NCI-H345 treated with DMSO at 0.1 percent for 48 hours (cell line): Measurements from ENCODE around the gene TBC1D10B.

ENCODE experiments used
- DNase-seq: peaks from one replicate; lab custom pipeline; 2025; ENCODE audit not compliant: unreplicated experiment; lab: John Stamatoyannopoulos, UW

The TBC1D10B gene

DNA sequence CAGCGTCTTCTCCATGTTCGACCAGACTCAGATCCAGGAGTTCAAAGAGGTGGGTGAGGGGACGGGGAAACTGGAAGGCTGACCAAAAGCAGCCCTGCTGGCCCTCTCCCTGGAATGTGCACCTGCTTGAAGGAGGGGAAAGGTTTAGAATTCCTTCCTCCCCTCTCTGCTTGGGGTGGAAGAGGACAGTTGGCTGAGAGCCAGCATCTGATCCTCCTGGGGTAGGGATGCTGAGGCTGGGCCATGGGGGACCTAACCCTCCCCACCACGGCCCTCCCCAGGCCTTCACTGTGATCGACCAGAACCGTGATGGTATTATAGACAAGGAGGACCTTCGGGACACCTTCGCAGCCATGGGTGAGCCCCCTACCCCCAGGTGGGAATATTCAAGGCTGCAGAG is 5.6 kb upstream of the TBC1D10B start:
- no peak for DNase-seq

DNA sequence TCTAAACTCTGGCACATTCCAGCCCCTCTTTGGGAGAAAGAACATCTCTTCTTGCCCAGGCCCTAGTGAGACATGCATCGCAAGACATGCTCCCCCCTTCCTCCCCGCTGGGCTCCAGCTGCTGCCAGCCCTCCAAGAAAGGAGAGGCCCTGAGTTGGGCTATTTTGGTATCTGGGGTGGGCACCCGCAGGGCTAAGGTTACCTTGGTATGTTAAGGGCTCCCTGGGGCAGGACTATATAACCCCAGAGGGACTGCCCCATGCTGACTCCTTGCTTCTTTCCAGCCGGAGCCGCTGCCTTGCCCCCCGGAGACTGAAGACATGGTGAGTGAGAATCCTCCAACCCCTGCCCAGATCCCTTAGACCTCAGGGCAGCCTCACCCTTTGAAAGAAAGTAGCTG is 4.2 kb upstream of the TBC1D10B start, which contains the start of gene MYL11:
MYL11 (plus strand) TSS at position 265 of the 400 bp plus-strand sequence; CDS start at position 321, 56 bp downstream.
- DNase-seq = no peak

DNA sequence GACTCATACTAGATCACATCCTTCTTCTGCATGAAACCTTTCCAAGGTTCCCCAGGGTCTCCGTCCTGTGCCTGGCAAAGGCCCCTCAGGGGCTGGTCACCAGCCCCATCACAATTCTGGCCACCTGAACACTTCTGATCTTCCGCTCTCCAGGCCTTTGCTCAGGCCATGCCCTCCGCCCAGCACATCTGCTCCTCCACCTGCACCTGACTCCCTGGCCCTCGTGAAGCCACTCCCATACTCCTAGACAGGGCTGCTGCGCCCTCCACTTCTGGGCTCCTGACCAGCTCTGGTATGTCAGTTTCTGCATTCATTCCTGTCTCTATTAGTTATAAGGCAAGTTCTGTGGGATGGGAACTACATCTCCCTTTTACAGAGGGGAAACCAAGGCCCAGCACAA is 2.4 kb upstream of the TBC1D10B start:
- no peak for DNase-seq

DNA sequence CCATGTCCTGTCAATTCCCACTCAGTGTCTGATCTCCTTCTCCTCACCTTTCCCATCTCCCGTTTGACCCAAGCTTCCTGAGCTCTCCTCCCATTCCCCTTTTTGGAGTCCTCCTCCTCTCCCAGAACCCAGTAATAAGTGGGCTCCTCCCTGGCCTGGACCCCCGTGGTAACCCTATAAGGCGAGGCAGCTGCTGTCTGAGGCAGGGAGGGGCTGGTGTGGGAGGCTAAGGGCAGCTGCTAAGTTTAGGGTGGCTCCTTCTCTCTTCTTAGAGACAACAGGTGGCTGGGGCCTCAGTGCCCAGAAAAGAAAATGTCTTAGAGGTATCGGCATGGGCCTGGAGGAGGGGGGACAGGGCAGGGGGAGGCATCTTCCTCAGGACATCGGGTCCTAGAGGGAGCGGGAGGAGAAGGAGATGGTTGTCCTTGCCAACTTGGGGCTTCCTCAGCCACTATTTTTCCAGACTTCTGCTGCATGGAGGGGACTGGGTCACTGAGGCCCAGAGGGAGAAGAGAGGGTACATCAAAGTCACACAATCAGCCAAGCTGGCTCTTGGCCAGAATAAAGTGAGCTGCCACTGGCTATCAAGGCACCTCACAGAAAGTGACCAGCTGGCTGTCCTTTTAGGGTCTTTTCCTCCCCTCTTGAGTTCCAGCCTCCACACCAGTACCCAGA is 1.9 kb upstream of the TBC1D10B start:
- DNase-seq = no peak

DNA sequence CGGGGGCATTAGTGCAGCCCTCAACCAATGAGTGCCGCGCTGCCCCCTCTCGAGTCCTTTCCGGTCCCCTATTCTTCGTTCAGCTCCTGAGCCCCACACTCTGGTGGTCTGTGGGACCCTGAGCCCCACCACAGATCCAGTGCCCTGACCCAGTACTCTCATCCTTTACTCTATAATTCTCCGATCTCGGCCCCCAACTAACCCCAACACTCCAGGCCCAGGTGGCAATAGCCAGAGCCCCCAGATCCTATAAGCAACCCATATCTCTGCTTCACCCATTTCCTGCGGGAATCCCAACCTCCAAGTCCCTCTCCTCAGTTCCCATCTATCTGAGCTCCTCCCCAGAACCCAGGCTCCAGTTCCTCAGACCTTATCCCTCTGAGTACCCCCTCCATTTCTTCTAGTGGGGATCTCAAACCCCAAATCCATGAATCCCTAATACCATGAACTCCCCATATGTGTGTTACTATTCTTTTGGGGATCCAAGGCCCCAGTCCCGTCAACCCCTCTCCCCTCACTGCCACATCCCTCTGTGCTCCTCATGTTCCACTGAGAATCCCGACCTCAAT is 1.0 kb upstream of the TBC1D10B start:
- DNase-seq = no peak

DNA sequence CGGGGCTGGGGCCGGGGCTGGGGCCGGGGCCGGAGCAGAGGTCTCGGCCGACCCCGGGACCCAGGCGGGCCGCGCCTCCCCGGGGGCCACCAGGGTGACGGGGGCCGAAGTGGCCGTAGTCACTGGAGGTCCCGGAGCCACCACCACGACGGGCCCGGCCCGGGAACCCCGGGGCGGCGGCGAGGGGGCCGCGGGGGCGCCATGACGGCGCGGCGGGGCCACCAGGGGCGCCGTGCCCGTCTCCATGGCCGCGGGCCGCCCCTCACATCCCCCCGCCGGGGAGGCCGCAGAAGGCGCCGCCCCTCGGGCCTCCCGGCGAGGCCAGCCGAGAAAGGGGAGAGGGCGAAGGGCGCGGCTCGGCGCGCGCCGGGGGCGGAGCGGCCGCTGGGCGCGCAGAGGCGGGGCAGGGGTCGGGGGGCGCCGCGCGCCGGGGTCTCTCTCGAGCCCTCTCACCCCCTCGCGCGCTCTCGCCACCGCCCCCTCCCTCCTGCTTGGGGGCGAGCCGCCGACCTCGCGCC is 297 bp downstream of the TBC1D10B start:
- DNase-seq = no peak

DNA sequence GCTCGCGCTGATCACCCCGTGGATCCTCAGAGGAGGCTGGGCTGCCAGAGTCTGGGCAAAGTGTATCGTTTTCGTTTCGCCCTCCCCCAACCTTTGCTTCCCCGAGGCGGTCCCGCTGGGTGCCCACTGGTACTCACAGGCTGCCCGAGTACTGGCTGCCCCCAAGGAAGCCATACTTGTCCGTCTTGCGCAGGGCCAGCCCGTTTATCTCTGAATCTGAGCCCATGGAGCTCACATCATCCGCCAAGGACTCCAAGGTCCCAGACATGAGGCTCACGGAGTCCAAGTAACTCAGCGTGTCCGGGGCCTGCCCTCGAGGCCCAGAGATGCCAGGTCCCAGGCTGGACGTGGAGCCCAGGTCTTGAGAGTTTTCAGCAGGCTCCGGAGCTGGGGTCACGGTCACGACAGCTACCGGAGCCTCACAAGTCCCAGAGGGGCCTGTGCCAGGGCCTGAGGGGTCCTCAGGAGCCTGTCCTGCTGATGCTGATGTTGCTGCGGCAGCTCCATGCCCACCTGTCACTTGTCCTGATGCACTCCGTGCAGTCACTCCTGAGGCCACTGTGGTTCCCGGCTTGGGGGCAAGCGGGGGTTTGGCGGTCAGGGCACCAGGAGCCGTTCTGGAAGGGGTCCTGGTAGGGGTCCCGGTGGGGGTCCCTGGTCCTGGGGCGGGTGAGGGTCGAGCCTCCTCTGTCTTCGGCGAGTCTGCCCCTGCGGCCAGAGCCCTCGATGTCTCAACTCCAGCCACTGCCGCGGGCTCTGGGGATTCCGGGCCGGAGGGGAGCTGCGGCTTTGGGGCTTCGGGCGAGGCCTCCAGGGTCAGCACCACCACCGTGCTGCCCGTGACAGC is 980 bp downstream of the TBC1D10B start:
- DNase-seq = no peak

DNA sequence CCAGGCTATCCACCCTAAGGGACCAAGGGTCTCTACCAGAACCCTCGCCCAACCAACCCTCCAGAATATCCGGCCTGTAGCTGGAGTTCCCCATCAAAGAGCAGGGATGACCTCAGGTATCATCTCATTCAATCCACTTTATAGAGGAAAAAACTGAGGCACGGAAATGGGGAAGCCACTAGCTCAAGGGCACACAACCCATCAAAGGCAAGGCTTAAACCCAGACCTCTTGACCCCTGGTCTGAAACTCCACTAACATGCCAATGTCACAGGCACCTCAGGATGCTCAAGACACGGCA is 1.6 kb downstream of the TBC1D10B start:
- no peak for DNase-seq

DNA sequence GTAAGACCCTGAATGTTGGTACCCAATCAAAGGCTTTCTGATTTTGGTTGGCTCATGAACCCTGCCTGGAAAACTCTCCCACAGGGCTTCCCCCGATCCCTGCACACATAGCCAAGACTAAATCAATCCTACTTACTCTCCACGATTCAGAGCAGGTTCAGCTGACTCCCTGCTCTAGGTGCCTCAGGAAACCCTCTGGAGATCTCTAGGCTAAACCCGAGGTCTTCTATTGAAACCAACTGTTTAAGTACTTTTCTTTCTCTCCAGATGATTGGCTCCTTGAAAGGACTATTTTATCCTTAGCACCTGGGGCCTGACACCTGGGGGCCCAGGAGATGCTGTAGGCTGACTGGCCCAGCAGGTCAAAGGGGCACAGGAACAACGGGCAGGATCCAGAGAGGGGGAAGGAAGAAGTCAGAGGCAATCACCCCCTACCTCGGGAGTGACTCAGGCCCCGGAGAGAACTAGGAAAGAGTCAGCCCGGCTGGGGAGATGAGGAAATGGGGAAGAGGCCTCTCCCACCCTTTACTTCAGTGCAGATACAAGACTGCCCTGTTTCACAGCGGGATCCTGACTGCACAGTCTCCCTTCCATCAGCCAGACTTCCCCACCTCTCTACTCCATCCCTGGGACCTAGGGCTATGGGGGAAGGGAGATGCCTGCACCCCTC is 2.0 kb downstream of the TBC1D10B start:
- DNase-seq = no peak

DNA sequence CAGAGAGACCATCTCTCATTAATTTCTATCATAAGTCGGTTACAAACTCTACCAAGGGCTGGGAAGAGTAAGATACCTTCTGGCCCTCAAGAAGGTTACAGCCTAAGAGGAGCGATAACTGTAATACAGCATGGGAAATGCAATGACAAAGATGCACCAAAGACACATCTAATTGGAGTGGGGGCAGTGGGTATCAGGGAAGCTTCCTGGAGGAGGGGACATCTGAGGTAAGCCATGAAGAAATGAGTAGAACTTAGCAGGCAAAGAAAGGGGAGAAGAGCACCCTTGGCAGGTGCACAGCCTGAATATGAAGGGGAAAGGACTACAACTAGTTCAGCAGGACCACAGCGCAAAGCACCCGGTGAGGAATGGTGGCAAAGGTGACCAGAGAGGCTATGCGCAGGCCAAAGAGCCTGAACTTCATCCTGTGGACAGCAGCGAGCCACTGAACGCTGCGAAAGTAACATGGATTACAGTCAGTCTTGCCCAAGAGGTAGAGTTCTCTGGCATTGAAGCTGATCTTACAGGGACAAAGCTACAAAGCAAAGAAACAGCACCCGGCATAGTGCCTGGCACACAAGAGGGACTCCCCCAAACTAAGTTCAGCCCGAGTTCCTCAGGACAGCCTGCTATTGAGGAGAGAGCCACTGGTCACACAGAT is 2.8 kb downstream of the TBC1D10B start:
- no peak for DNase-seq

DNA sequence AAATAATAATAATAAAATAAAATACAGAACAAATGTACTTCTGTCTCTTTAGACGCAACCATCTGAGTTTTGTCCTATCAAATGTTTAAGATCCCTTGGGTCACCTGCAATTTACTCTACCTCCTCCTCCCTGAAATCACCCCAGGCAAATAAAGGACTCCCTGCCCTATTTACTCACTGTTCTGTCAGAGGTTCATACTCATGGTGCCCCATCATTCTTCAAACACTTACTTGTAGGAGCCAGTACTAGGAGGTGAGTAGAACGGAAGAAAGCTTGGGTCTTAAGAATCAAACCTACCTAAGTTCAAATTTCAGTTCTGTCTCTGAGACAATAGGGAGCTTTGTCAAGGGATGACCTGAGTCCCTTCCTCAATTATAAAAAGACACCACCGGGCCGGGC is 3.8 kb downstream of the TBC1D10B start:
- no peak for DNase-seq

DNA sequence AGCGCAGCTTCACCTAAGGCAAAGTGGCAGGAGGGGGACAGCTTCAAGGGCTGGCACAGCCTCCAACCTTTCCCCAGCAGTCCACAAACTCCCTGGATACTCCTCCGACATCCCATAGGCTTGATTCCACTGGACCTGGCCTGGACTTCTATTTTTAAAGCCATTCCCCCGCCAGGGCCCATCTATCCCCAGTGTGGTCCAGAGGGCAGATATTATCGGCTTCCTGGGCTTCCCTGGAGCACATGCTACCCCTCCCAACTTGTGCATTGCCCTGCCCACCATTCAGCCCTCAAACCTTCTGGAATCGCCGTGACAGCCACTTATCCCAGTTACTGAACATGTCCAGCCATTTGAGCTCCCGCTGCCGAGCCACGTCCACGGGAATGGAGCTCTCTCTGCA is 5.1 kb downstream of the TBC1D10B start:
- DNase-seq = no peak

DNA sequence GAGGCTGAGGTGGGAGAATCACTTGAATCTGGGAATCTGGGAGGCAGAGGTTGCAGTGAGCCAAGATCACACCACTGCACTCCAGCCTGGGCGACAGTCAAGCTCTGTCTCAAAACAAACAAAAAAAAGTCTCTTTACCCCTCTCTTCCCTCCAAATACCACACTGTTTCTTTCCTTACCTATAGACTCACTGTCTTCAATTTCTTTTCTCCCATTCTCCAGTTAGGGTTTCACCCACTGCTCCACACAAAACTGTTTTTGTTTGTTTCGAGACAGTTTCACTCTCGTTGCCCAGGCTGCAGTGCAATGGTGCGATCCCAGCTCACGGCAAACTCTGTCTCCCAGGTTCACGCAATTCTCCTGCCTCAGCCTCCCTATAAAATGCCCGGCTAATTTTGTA is 9.1 kb downstream of the TBC1D10B start:
- no peak for DNase-seq

DNA sequence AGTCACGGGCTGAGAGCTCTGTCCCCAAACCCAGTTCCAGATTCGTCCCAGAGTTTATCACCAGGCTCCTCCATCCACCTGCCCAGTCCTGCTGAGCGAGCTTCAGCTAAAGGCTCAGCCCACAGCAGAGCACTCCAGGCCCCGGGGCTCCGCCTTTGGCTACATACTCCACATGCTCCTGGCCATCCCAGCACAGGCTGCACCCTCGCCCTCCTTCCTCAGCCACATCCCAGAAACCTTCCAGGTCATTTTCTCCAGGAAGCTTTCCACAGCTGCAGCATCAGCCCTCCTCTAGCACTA is 10.5 kb downstream of the TBC1D10B start:
- no peak for DNase-seq

DNA sequence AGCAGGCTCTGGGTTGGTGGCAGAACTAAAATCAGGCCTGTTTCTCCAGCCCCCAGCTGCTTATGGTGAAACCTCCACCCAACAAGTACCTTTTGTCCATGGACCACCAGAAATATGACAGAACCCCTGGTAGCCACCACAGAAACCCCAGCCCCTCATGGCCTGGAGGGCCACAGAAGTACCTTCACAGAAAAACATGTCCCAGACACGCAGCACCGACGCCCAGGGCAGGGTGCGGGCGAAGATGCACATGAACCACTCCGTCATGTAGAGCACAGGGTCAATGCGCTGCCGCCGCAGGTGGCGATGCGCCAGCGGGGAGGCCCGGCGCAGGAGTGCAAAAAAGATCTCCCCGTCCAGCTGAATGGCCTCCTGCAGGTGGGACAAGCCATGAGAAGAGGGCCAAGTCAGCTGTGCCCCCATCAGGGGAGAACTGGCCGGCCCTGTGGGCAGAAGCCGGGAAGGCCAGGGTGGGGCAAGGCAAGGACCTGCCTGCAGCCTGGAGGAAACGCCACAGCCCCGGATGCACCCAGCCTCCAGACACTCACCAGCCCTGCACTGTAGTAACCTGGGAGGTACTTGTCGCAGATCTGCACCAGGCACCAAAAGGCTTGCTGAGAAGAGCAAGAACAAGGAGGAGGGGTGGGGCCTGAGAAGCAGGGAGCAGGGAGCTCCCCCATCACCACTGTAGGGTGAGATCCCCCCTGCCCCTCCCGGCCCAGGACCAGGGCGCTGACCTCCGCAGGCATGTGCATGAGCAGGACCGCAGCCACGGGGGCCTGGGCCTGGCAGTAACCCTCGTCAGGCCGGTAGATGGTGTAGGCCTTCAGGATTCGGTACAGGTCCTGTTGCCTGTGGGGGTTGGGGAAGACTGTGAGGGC is 11.1 kb downstream of the TBC1D10B start:
- DNase-seq = no peak

DNA sequence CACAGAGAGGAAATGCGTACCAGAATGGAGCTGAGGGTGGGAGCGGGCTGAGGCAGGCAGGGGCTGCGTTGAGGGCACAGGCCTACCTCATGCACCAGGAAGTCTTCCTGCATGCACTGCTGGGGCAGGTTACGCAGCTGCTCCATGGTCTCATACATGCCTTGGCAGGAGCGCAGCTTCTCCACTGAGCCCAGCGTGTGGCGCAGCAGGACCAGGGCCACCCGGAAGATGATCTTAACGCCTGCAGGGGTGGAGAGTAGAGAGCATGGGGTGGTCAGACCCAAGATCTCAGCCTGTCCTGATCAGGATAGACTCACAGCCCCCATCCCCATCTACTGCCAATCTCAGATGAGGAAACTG is 11.7 kb downstream of the TBC1D10B start:
- no peak for DNase-seq

DNA sequence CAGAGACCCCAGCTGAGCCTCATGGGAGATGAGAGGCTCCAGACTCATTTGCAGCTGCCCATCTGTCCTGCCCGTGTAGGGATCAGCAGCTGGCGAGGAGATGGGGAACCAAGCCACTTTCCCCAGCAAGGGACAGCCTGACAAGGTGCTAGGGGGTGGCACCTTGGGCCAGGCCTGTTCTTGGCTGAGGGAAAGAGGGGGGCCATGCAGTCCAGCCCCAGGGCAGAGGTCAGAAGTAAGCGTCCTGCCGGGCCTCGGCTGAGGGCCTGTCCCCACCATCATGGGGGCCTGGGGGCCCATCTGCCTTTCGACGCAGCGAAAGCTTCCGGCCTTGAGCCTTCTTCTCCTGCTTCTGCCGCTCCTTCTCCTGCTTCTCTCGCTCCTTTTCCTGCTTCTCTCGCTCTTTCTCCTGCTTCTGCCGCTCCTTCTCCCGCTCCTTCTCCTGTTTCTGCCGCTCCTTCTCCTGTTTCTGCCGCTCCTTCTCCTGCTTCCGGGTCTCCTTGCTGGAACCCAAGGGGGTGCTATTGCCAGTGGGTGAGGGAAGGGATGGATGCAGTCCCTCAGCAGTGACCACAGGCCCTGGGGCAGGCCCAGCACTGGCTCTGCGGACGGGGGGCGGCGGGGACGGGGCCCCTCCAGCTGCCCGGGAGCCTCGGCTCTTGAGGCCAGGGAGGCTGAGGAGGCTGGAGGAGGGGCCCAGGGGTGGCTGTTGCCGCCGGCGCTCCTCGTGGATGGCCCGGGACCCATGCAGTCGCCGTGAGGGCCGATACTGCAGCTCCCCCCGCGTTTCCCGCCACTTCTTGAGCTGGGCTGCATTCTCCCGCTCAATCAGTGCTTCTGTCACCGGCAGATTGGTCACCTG is 12.3 kb downstream of the TBC1D10B start:
- no peak for DNase-seq

DNA sequence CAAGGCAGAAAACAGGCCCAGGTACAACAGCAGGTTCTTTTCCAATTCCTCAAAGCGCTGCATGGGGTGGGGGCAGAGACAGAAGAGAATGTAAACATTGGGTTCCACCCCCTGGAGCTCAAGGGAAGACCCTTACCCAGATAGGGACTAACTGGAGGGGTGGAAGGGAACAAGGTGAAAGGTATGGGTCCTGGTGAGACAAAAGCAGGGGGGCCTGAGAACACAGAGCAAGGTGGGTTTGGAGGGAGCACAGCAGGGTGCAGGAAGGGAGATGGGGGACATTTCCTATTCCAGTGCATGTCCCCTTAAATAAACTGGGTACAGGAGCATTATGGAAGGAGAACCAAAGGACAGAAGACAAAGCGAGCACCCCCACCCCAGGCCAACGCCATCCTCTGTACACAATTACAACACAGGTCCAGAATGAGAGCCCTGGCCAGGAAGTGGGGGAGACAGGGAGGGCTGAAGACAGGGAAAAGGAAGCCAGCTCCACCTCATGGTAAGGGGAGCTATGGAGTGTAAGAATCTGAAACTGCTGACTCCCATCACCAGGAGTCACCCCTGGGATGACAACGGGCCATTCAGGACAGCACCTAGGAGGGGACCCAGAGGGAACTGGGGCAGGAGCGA is 13.1 kb downstream of the TBC1D10B start:
- DNase-seq = no peak
